ENCODE data around the gene VAC14.

VAC14 gene

GRCh38 chr16:70652322-70652721 lies 148.6 kb downstream of the VAC14 start:
- Histone ChIP-seq H3K4me3 (ENCODE audit: low read depth, low read length) (no peak overlapping the region), H3K9me3 (ENCODE audit: severe bottlenecking) (no peaks in the 10 kb centered on the region), H3K36me3 (no peaks in the 10 kb centered on the region), H3K27ac (no peak overlapping the region), H3K27me3 (ENCODE audit: insufficient read depth, low read depth, severe bottlenecking) (no peaks in the 10 kb centered on the region)
- TF ChIP-seq CTCF (IDR thresholded peaks at IDR 0.05; ENCODE audit: low read depth, low read length) = no peak
- DNase-seq = no peak

- H3K4me3 ChIP-seq (ENCODE audit: low read depth, low read length) = no peak overlapping the region
- H3K36me3 ChIP-seq = no peaks in the 10 kb centered on the region
- H3K27ac ChIP-seq = no peak overlapping the region
- H3K9me3 ChIP-seq (ENCODE audit: severe bottlenecking) = no peaks in the 10 kb centered on the region
- no peaks in the 10 kb centered on the region for H3K27me3 ChIP-seq (ENCODE audit: insufficient read depth, low read depth, severe bottlenecking)
- TF ChIP-seq CTCF (IDR thresholded peaks at IDR 0.05; ENCODE audit: low read depth, low read length) = no peak
- no peak for DNase-seq
Observed at GRCh38 chr16:70651524-70651923, 149.4 kb downstream of the VAC14 start.

- H3K9me3 ChIP-seq (ENCODE audit: severe bottlenecking) = no peaks in the 10 kb centered on the region
- no peak for TF ChIP-seq CTCF (IDR thresholded peaks at IDR 0.05; ENCODE audit: low read depth, low read length)
- no peaks in the 10 kb centered on the region for H3K36me3 ChIP-seq
- H3K27me3 ChIP-seq (ENCODE audit: insufficient read depth, low read depth, severe bottlenecking) = no peaks in the 10 kb centered on the region
- no peak overlapping the region for H3K27ac ChIP-seq
- H3K4me3 ChIP-seq (ENCODE audit: low read depth, low read length) = no peak overlapping the region
- DNase-seq = no peak
Observed at GRCh38 chr16:70650216-70650615, 150.7 kb downstream of the VAC14 start.

GRCh38 chr16:70649300-70649699 lies 151.7 kb downstream of the VAC14 start:
- Histone ChIP-seq H3K4me3 (ENCODE audit: low read depth, low read length) (no peak overlapping the region), H3K36me3 (no peaks in the 10 kb centered on the region), H3K9me3 (ENCODE audit: severe bottlenecking) (no peaks in the 10 kb centered on the region), H3K27ac (no peak overlapping the region), H3K27me3 (ENCODE audit: insufficient read depth, low read depth, severe bottlenecking) (no peaks in the 10 kb centered on the region)
- TF ChIP-seq CTCF (IDR thresholded peaks at IDR 0.05; ENCODE audit: low read depth, low read length) = no peak
- DNase-seq = no peak

GRCh38 chr16:70648606-70649005 lies 152.4 kb downstream of the VAC14 start:
- no peaks in the 10 kb centered on the region for H3K27me3 ChIP-seq (ENCODE audit: insufficient read depth, low read depth, severe bottlenecking)
- no peaks in the 10 kb centered on the region for H3K36me3 ChIP-seq
- DNase-seq = no peak
- H3K4me3 ChIP-seq (ENCODE audit: low read depth, low read length) = no peak overlapping the region
- no peak for TF ChIP-seq CTCF (IDR thresholded peaks at IDR 0.05; ENCODE audit: low read depth, low read length)
- H3K9me3 ChIP-seq (ENCODE audit: severe bottlenecking) = no peaks in the 10 kb centered on the region
- H3K27ac ChIP-seq = no peak overlapping the region
